ENCODE data around the gene VGLL4.

Gene VGLL4

DNA sequence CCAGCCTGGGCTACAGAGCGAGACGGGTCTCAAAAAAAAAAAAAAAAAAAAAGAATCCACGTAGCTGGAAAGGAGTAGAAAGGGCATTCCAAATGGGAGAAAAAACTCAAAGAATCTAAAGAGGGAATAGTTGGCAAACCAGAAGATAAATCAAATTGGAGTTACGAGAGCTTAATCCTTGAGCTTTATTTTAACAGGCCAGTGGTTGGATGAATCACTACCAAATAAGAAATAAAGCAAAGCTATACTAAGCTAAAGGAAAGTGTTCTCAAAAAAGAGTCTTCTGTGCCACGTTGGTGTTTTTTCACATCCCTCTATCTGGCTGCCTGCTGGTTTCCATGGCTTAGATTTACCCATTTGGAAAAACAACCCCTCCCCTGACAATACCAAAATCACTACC is 14.0 kb downstream of the VGLL4 start:
- DNase-seq (ENCODE audit: low read depth in 1 of 2, low spot score in 1 of 2): no peak

DNA sequence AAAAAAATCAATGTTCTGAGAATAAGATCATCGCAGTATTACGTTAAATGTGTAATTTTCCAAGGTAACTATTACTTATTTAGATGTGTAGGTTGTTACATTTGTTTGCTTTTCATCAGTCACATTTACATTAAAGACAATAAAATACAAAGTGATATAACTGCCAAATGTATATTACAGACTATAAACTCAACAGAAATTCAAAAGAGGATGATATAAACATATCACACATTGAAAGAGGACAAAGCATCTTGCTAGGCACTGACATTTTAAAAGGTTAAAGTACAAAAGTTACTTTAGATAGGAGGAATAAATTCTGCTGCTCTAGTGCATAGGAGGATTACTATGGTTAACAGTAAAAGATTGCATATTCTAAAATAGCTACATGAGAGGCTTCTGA is 16.1 kb downstream of the VGLL4 start:
- DNase-seq (ENCODE audit: low read depth in 1 of 2, low spot score in 1 of 2): no peak

DNA sequence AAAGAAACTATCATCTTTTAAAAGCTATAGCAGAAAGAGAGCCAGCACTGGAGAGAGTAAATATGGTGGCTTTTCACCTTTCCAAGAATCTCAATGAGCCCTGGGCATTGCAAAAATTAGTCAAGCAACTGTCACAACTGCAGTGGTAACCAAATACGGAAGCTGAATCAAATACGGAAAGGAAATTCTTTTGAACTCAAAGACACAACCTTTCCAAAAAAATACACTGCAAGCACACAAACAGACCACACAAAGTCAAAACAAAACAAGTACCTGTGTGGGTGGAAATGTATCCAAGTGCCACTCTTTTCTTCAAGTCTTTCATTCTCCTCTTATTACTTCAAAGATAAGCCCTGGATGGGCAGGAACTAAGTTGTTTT is 17.6 kb downstream of the VGLL4 start:
- DNase-seq (ENCODE audit: low read depth in 1 of 2, low spot score in 1 of 2): no peak

DNA sequence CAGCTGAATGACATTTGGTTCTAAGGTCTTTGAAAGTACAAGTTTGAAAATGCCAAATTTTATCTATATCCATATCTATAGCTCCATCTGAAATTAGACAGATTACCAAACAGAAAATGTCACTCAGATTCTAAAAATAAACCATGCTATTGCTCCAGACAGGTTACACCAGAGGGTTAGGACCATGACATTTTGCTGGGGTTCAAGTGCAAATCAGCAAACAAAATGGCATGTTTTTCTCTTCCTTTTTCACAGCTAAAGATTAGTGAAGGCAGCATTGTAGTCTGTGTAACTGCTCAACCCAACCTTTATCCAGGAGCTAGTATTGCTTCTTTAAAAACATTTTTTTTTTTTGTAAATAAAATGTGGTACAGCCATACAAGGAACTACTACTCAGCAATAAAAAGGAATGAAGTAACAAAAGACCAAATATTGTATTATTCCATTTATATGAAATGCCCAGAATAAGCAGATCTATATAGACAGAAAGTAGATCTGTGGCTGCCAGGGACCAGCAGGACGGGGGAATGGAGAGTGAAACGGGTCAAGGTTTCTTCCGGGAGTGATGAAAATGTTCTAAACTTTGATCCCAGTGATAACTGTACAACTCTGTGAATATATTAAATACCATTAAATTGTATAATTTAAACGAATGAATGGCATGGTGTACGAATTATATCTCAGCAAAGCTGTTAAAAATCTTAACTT is 18.2 kb downstream of the VGLL4 start:
- DNase-seq (ENCODE audit: low read depth in 1 of 2, low spot score in 1 of 2): no peak

DNA sequence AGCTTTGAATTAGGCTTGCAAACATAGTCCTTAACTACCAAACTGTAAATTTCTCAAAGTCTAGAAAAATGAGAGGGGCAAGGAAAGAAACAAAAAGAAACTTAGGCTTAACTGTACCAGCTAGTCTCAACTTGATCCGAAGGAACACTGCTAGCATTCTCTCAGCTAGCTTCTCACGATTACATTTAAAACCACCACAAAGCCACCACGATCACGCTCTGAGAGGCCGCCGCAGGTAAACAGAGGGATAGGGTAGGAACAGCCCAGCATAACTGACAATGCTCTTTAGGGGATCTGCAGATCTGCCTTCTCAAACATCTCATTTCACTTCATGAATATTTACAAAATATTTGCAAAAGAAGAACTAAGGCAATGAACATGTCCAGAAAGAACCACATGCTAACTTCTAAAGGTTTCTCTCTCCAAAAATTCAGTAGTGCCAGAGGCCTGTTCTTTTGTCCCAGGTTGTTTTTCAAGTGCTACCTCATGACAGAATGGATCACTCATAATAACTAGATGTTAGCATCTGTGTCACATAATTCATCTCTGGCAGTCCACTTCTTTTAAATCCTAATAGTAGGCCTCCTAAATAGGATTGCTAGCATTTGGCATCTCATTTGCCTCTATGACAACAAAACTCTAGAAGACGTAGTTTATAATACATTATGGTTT is 18.9 kb downstream of the VGLL4 start:
- no peak for DNase-seq (ENCODE audit: low read depth in 1 of 2, low spot score in 1 of 2)

DNA sequence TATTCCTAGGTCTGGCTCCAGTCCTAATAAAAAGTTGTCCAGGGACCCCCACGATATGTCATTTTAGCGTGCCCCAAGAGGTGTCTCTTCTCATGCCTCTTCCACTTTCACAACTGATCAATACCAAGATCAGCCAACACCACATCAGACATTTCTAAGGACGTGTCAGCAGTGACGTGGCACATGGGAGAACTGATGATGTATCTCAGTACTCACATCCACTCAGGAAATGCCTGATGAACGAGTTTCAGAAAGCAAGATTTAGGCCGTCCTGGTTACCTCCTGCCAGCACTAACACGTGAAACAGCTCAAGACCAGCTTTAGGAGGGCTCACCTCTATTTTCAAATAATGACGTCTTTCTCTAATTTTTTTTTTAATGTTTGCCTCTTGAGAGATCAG is 19.6 kb downstream of the VGLL4 start:
- peak; percentile 28 to 73 for DNase-seq (ENCODE audit: low read depth in 1 of 2, low spot score in 1 of 2)

DNA sequence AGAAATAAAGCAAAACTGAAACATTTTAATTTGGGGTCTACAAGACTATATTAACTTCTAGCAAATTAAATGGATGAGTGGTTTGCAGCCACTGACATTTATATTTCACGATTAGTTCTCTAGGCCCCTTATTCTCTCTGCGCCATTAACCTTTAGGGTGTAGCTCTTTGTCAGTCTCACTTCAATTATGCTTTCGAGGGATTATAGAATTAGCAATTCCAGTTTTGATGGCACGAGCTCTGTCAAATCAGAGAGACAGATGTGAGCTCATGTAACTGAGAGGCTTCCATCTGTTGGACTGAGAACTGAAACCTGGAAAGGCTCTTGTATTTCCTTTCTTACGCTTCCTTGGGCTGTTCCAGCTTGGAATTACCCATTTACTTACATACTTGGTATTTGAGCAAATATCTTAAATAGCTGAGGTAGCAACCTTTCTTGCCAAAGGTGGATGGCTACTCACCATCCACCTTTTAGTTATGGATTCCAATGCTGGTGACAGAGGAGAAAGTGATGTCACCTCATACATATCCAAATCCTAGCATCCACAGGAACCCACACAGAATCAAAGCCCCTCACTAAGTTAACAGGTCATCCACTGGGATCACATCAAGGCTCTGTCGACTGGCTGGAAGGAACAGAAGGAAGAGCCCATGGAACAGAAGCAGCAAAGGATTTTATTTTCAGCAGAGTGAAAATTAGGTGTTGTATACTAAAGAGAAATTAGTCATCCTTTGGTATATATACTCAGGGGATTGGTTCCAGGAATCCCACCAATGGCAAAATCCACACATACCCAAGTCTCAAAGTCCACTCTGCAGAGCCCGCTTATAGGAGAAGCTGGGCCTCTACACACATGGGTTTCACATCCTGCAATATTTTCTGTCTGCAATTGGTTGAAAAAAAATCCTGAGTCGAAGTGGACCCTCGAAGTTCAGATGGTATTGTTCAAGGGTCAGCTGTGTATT is 20.8 kb downstream of the VGLL4 start:
- no peak for DNase-seq (ENCODE audit: low read depth in 1 of 2, low spot score in 1 of 2)

DNA sequence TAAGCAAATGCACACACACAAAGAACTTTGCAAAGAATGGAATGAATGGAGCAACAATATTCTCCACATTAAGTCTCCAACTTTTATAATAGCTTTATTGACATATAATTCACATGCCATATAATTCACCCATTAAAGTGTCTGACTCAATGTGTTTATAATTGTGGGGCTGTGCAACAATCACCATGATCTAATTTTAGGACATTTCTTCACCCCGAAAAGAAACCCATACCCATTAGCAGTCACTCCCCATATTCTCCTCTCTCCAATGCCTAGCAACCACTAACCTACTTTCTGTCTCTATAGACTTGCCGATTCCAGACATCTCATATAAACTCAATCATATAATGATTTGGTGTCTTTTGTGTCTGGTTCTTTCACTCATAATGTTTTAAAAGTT is 22.6 kb downstream of the VGLL4 start:
- DNase-seq (ENCODE audit: low read depth in 1 of 2, low spot score in 1 of 2): no peak

DNA sequence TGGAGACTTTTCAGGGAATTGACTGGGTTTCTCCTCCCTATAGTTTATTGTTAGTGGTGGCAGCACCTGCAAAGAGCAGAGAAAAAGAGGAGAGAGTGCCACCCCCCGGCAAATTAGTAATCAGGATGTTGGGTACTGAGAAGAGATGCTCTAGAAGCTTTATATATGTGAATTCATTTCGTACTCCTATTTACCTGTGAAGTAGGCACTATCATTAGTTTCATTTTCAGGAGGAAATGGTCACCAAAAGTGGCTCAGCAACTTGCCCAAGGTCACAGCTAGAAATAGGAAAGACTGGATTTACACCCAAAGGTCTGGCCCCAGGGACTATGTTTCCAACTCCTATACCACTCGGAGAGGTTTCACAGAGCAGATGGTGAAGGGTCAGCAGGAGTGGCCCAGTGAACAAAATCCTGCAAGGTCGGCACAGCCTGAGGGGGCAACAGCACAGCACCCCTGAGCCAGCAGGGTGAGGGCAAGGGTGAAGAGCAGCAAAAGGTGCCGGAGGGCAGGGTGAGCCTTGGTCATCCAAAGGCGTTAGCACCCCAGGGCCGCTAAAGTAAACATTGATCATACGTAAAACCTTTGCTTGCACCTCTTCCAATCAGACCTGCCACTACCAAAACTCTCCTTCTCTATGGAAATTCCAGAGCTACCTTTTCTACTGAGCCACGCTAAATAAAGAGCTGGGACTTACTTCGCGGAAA is 23.6 kb downstream of the VGLL4 start:
- no peak for DNase-seq (ENCODE audit: low read depth in 1 of 2, low spot score in 1 of 2)

DNA sequence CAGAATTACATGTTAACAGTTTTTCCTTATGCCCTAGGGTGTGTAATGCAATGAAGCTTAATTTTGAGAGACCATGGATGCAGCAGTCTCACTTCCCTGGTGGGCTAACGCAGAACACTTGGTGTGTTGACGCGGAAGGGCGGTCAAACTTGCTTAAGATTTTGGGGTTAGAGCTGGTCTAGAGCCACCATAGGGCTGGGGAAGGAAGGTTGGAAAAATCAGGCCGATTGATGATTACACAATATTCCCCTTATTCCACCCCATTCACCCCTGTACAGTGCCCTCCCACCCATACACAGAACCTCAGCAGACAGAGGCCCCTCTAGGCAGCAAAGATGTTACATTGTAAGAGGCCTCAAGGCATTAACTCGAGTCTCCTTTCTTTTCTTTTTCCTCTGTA is 24.3 kb downstream of the VGLL4 start:
- DNase-seq (ENCODE audit: low read depth in 1 of 2, low spot score in 1 of 2): no peak

DNA sequence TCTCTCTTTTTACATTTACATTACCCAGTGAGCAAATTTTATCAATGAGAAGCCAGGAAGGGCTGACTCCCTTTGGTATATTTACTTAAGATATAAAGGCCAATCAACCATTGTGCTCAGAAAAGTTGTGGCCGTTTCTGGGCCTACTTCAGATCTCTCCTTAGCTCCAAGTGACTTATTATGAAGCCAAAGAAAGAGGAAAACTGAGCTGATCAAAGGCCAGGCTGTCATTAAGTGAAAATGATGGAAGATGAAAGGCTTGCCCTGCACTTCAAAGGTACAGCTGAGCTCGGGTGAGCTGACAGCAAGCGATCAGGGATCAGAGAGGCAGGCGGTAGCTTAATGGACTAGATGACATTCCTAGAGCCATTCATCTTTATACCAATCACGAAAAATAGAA is 24.8 kb downstream of the VGLL4 start:
- no peak for DNase-seq (ENCODE audit: low read depth in 1 of 2, low spot score in 1 of 2)

DNA sequence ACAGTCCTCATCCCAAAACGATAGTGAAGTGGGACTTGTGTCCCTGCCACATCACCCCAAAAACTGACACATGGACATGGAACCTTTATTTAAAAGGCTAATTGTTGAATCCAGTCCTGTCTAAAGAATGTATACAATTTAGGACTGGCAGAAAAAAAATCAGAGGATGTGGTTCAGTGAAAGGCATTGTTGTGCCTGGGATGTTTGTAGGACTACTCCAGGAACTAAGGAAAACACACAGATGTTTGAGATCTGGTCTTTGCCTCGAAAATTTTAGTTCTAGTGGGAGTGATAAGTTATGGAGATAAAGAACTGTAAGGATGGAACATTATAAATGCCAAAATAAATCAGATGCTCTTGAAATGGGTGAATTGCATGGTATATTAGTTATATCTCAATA is 27.2 kb downstream of the VGLL4 start:
- no peak for DNase-seq (ENCODE audit: low read depth in 1 of 2, low spot score in 1 of 2)

DNA sequence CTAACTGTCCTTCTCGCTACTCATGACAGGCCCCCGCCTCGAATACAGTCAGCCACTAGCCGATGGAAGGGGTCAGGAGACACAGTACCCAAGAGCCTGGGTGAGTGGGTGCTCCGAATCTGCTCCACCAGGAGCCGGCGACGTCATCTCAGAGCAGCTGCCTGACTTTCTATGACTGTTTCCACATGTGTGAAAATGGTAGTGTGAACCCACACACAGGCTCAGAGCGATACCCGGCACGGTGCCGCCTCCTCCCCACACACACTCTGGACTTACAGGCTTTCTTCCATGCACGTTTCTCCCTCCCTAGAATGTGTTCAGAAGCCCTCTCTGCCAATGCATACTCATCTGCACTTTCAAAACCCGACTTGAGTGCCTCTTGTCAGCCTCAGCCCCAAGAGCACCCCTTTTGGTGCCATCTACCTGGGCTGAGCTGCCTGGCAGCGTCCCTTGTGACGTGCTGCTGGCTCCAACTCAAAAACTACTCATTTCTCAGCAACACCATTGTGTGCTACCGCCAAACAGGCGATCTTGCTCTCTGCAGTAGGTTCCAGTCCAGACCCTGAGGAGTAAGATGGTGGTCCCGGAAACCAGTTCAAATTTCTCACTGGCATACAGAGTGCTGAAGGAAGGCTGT is 29.7 kb downstream of the VGLL4 start:
- no peak for DNase-seq (ENCODE audit: low read depth in 1 of 2, low spot score in 1 of 2)

DNA sequence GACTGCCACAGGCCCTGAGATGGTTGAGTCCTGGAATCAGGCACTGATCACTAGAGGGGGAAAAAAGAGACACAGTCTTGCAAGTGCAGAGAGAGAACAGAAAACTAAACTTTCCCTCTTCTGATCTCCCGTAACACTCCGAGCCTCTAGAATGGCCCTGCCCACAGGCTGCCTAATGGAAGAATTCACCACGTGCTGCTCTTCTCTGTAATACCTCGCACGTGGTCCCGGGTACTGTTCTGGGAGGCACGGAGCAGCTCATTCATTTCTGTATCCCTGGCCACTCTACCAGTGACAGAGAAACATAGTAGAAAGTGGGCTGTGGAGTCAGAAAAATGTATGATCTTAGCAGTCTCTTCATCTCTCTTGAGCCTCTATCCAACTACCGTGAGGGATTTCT is 30.4 kb downstream of the VGLL4 start:
- no peak for DNase-seq (ENCODE audit: low read depth in 1 of 2, low spot score in 1 of 2)

DNA sequence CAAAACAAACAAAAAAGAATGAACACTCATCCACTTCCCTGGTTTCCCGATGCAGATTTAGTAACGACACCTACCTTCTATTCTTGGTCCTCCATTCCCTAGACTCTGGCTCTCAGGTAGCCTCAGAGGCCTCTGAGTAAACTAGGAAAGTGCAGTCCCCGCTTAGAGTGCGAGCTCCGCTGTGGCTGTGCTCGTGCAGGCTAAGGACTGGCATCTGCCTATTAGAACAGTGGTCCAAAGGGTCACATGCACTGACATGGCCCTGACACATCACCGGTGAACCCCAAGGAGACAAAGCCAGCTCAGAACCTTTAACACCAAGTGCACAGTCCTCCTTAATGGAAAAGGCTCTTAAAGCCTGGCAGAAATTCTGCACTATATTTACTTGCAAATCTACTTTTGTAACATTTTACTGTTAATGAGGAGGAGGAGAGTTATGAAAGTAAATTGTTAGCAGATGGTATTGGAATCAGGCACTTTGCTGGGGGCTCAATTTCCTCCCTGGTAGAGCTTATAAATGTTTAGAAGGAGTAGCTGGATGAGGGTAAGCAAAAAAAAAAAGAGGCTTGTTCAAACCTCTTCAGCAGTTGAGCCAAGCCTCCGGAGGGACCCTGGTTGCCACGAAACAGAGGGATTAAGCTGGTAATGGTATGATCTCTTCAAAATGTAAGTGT is 31.1 kb downstream of the VGLL4 start:
- no peak for DNase-seq (ENCODE audit: low read depth in 1 of 2, low spot score in 1 of 2)

DNA sequence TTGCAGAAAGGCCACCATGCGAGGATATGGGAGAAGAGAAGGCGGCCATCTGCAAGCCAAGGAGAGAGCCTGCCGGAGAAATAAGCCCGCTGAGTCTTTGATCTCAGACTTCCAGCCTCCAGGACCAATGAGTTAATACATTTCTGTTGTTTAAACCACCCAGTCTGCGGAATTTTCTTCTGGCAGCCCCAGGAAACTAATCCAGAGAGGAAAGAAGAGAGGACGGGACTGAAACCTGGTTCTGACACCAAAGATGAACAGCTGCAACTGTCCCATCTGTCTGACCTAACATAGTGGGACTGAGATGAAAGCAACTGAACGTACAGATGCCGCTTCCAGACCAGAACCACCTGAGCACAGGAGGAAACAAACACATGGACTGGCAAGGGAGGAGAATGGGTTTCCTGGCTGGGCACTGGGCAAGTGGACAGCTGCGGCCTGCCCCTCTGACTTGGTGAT is 32.3 kb downstream of the VGLL4 start:
- no peak for DNase-seq (ENCODE audit: low read depth in 1 of 2, low spot score in 1 of 2)

DNA sequence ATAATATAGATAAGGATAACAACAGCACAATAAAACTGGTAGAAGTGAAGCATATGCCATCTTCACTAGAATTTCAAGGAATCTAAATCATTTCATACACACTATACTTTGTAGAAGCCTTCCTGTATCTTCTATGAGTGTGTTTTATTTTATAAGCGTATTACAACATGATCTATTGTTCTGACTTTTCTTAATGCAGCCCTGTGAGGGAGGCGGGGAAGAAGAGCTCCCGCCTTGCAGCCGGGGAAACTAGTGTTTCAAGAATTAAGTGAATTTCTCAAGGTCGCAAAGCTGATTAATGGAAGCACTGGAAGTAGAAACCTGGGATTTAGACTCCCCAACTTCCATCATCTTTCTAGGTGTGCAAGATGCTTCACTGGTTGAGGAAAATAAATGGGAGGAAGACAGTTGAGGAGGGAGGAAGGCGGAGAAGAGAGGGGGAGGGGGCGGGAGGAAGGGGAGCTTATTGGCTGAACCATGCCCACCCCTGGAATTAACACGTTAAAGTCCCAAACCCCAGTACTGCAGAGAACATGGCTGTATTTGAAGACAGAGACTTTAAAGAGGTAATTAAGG is 32.9 kb downstream of the VGLL4 start:
- no peak for DNase-seq (ENCODE audit: low read depth in 1 of 2, low spot score in 1 of 2)

DNA sequence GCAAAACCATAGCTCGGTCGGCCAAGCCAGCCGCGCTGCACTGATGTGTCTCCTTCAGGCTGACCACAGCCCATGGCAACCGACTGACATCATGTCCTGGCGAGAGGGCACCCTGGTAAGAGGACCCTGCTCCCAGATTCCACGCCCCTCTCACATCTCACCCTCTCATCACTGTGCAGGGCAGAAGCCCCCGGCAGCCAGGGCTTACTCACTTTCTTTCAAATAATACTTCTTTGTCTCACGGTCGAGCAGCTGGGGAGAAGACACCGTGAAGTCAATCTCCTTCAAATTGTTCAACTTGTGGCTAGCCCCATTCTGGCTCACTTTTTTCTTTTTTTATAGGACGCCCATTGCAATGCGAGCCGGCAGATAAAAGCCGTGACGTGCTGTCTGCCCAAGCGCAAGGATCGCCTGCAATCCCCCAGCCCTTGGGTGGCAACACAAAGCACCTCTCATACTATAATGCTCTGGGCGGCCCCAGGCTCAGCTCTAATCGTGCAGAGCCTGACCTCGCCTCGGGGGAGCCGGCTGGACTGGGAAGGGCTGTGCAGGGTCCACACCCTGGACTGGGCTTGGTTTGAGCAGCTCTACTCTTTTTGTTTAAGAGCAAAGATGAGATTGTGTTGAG is 33.6 kb downstream of the VGLL4 start:
- no peak for DNase-seq (ENCODE audit: low read depth in 1 of 2, low spot score in 1 of 2)

DNA sequence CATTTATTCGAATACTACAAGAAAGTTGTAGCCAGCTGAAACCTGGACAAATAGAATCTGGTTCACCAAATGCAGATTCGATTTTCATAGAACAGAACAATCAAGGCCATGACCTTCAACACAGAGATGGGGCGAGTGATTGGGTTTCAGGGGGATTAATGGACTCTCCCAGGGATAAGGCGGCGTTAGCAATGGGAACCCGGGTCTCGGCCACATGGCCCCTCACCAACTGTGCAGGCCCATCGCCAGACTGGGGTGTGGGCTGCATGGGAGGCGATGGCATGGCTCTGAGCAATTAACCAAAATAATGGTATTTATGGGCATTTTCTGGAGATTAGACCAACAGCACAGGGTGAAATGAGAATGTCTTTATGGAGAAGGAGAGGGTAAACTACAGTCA is 34.2 kb downstream of the VGLL4 start:
- DNase-seq (ENCODE audit: low read depth in 1 of 2, low spot score in 1 of 2): no peak

Measured in activated CD4-positive, alpha-beta T cell treated with anti-CD3 and anti-CD28 coated beads, Interleukin-2, amount 50 U/mL, for 24 hours (primary cell).